Transverse colon (tissue), 4 donors: ENCODE measurements around the gene PLEKHA7. TPM values are rescaled to one million over a fixed set of nuclear protein-coding genes. Genes with fewer than 3 reads are reported as not detected.

Source experiments
- DNase-seq: peaks from one replicate; pipeline ENCODE4 v3.0.0-alpha.2; 2019
- H3K27ac ChIP-seq, 4 donors: fragments of 200-600 bp; sonication (generic); 2 replicates each; pipeline ENCODE4 v1.5.1; 2016 to 2018; ENCODE audit warnings: inconsistent platforms in 4 of 4
- H3K27me3 ChIP-seq: fragments of 200-600 bp; sonication (generic); 2 replicates; pipeline ENCODE4 v1.5.1; 2017; ENCODE audit warnings: inconsistent platforms
- H3K36me3 ChIP-seq, 4 donors: fragments of 200-600 bp; sonication (generic); 2 replicates each; pipeline ENCODE4 v1.5.1; 2017 to 2019; ENCODE audit warnings: inconsistent platforms in 4 of 4
- H3K4me1 ChIP-seq, 4 donors: fragments of 200-600 bp; sonication (generic); 2 replicates each; pipeline ENCODE4 v1.5.1; 2017 to 2020; ENCODE audit warnings: inconsistent platforms in 4 of 4
- H3K4me3 ChIP-seq, 4 donors: fragments of 200-600 bp; sonication (generic); 1 replicate in 1 of 4; 2 replicates in 3 of 4; pipeline versions ENCODE4 v1.5.1 to v1.6.1; 2017 to 2019; ENCODE audit warnings: inconsistent platforms in 4 of 4
- H3K9me3 ChIP-seq, 2 donors: fragments of 200-600 bp; sonication (generic); 2 replicates each; pipeline ENCODE4 v1.5.1; 2017 to 2019; ENCODE audit warnings: inconsistent platforms in 2 of 2
- EP300 ChIP-seq: sonication (generic); formaldehyde crosslinking; IDR thresholded peaks from one replicate; pipeline ENCODE4 v1.6.1; 2017; ENCODE audit warnings: antibody characterized with exemption, low read depth
- POLR2A ChIP-seq: fragments of 450-650 bp; IDR thresholded peaks from one replicate; pipeline ENCODE4 v1.6.1; 2016; ENCODE audit warnings: antibody characterized with exemption, mild to moderate bottlenecking, moderate library complexity
- POLR2AphosphoS5 ChIP-seq, 3 donors: sonication (generic); formaldehyde crosslinking; IDR thresholded peaks; one replicate each; pipeline ENCODE4 v1.6.1; 2016; ENCODE audit warnings: antibody characterized with exemption in 3 of 3
- WGBS, 2 donors: methylation state at CpG; one replicate each; pipeline ENCODE4 v1.1.5; 2018; ENCODE audit warnings: low coverage in 1 of 2; 5-methylcytosine and 5-hydroxymethylcytosine counted together
- in situ Hi-C, 4 donors: fragments of 200-750 bp; cut with MboI; loops; one replicate each; pipeline versions ENCODE4 v1.15.0 to v1.15.1; 2017; ENCODE audit warnings: low sequenced_read_pairs in 3 of 4, low pct_ligation_motif_present in 1 of 4, low pct_unique_long_range_greater_than_20kb in 1 of 4
- intact Hi-C: fragments of 100-400 bp; cut with DNase I; formaldehyde crosslinking; loops from one replicate; pipeline ENCODE4 v1.15.1; 2023; ENCODE audit warnings: low total_unique reads
- total RNA-seq, 4 donors: library from RNA; depleted of rRNA; stranded (reverse); fragments of >200 nt; gene quantifications; one replicate each; pipeline ENCODE4 v1.1.0, GENCODE V29; 2016
- TF ChIP-seq, protein P1 (sequence below), 5 experiments: fragments of 200-600 bp in 3 of 5; fragments of 450-650 bp in 2 of 5; sonication (generic) in 3 of 5; IDR thresholded peaks; 1 replicate in 2 of 5; 2 replicates in 3 of 5; pipeline ENCODE4 v1.5.1; 2016 to 2017; ENCODE audit warnings: antibody characterized with exemption in 5 of 5, inconsistent platforms in 3 of 5, mild to moderate bottlenecking in 2 of 5, moderate library complexity in 1 of 5

The PLEKHA7 gene
- total RNA-seq, 4 donors from 2014 or later, result 109 to 243 (median 114) TPM

DNA sequence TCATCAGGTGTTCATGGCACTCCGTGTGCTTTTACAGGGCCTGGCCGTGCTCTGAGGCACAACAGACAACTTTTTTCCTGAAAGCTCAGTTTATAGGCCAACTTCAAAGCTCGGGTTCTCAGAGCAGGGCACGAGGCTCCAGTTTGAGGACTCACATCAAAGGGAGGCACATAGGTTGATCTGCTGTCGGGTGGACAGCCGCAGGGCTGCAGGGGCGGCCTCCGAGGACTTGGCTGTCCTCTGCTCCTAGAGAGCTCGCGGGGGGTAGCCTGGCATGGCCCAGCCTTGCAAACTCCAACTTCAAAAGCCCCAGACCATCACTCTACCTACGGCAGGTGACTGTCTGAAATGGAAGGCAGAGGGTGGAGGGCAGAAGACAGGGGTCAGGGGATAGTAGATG lies 244.2 kb downstream of the PLEKHA7 start:
- no peaks in the 10 kb centered on the region for H3K4me1 ChIP-seq
- WGBS, 2 donors, result 74 to 90% methylated on average over 2 to 11 of the region's 11 CpGs
- H3K27ac ChIP-seq, result no peak overlapping the region
- in situ Hi-C loops (no loop called here), intact Hi-C loops (no loop called here)
- TF ChIP-seq, protein P1, sequence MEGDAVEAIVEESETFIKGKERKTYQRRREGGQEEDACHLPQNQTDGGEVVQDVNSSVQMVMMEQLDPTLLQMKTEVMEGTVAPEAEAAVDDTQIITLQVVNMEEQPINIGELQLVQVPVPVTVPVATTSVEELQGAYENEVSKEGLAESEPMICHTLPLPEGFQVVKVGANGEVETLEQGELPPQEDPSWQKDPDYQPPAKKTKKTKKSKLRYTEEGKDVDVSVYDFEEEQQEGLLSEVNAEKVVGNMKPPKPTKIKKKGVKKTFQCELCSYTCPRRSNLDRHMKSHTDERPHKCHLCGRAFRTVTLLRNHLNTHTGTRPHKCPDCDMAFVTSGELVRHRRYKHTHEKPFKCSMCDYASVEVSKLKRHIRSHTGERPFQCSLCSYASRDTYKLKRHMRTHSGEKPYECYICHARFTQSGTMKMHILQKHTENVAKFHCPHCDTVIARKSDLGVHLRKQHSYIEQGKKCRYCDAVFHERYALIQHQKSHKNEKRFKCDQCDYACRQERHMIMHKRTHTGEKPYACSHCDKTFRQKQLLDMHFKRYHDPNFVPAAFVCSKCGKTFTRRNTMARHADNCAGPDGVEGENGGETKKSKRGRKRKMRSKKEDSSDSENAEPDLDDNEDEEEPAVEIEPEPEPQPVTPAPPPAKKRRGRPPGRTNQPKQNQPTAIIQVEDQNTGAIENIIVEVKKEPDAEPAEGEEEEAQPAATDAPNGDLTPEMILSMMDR (IDR thresholded peaks at IDR 0.05), result no peak
- no peak for TF ChIP-seq POLR2AphosphoS5 (IDR thresholded peaks at IDR 0.05)
- no peak for TF ChIP-seq POLR2A
- TF ChIP-seq EP300, result no peak
- no peaks in the 10 kb centered on the region for H3K9me3 ChIP-seq
- H3K4me3 ChIP-seq, result no peak overlapping the region
- H3K36me3 ChIP-seq, result no peaks in the 10 kb centered on the region
- no peaks in the 10 kb centered on the region for H3K27me3 ChIP-seq
- no peak for DNase-seq

DNA sequence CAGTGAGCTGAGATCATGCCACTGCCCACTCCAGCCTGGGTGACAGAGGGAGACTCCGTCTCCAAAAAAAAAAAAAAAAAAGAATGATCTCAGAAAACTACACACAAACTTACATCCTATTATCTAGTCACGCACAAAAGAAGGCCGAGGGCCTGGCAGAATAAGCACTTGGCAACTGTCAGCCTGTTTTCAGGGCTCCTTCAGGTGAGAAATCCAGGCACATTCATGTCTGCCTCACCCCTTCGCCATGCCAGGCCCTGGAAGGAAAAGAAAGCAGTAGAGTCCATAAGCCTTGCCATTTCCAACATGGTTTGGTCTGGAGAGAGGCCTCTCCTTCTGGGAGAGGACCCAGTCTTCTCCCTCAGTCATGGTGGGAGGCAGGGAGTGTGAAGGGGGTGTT lies 244.8 kb downstream of the PLEKHA7 start:
- Histone ChIP-seq H3K27me3 (no peaks in the 10 kb centered on the region), H3K9me3 (no peaks in the 10 kb centered on the region), H3K4me3 (no peak overlapping the region), H3K36me3 (no peaks in the 10 kb centered on the region), H3K4me1 (no peaks in the 10 kb centered on the region), H3K27ac (no peak overlapping the region)
- TF ChIP-seq POLR2AphosphoS5 (IDR thresholded peaks at IDR 0.05) (no peak), POLR2A (no peak), EP300 (no peak)
- TF ChIP-seq, protein P1 (IDR thresholded peaks at IDR 0.05), result no peak
- no peak for DNase-seq
- 91% methylated on average over 4 of the region's 4 CpGs; no CpG with 5 or more reads in 1 of the 2 donors for WGBS, 2 donors
- intact Hi-C loops (no loop called here), in situ Hi-C loops (no loop called here)

DNA sequence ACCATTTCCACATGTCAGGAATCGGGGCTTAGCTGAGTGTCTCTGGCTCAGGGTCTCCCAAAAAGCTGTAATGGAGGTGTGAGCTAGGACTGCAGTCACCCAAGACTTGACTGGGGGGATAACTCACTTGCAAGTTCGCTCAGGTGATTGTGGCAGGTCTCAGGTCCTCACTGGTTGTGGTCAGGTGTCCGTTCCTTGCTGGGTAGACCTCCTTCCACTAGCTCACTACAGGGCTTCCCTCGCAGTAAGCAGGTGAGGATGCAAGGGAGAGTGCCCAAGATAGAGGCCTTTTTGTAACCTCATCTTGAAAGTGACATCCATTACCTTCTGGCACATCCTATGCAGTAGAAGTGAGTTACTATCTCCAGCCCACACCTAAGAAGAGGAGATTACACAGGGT lies 246.3 kb downstream of the PLEKHA7 start:
- H3K36me3 ChIP-seq, result no peaks in the 10 kb centered on the region
- no peaks in the 10 kb centered on the region for H3K27me3 ChIP-seq
- DNase-seq, result no peak
- H3K4me3 ChIP-seq, result no peak overlapping the region
- in situ Hi-C loops (no loop called here), intact Hi-C loops (no loop called here)
- no peak for TF ChIP-seq EP300
- TF ChIP-seq, protein P1 (IDR thresholded peaks at IDR 0.05), result no peak
- no peak for TF ChIP-seq POLR2A
- no peak for TF ChIP-seq POLR2AphosphoS5 (IDR thresholded peaks at IDR 0.05)
- H3K4me1 ChIP-seq, result no peaks in the 10 kb centered on the region
- H3K27ac ChIP-seq, result no peak overlapping the region
- no peaks in the 10 kb centered on the region for H3K9me3 ChIP-seq
- 84% methylated on average over 4 of the region's 4 CpGs; no CpG with 5 or more reads in 1 of the 2 donors for whole genome bisulfite sequencing, 2 donors

DNA sequence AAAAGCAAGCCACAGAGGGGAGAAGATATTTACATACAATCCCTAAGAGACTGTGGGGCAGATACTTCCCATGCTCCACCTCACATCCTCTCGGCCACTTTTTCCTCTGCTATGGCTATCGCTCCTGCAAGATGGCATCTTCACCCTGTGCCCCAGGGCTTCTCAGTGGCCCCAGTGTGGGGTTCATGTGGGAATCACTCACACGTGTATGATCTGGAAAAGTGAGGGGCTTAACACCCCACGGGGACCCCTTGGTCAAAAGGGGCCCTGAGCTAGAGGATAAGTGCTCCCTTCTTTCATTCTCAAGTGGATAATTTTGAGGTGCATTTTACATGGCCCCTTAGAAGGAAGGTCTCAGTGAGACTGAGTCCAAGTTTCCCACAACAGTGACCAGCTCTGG lies 247.1 kb downstream of the PLEKHA7 start:
- intact Hi-C loops, result no loop called here
- no peaks in the 10 kb centered on the region for H3K36me3 ChIP-seq
- H3K4me1 ChIP-seq, result no peaks in the 10 kb centered on the region
- no peak for TF ChIP-seq EP300
- no peak for TF ChIP-seq POLR2AphosphoS5 (IDR thresholded peaks at IDR 0.05)
- TF ChIP-seq POLR2A, result no peak
- TF ChIP-seq, protein P1 (IDR thresholded peaks at IDR 0.05), result no peak
- H3K4me3 ChIP-seq, result no peak overlapping the region
- in situ Hi-C loops, result no loop called here
- no peaks in the 10 kb centered on the region for H3K27me3 ChIP-seq
- H3K27ac ChIP-seq, result no peak overlapping the region
- 69 to 90% methylated on average over 2 to 4 of the region's 4 CpGs for WGBS, 2 donors
- no peak for DNase-seq
- H3K9me3 ChIP-seq, result no peaks in the 10 kb centered on the region
